Glutamatergic neuron (in vitro differentiated cells): ENCODE data around the gene XRCC5. TPM values are rescaled to one million over a fixed set of nuclear protein-coding genes. Genes with fewer than 3 reads are reported as not detected.

ENCODE experiments used
- DNase-seq: peaks from one replicate; pipeline ENCODE4 v3.0.0; 2022
- H3K27ac Mint-ChIP-seq: one replicate; pipeline ENCODE4 v1.8.0; 2020; ENCODE audit warnings: mild to moderate bottlenecking, mixed read lengths, inconsistent platforms; ENCODE audit not compliant: unreplicated experiment
- H3K27me3 Mint-ChIP-seq: one replicate; pipeline ENCODE4 v1.8.0; 2020; ENCODE audit warnings: mild to moderate bottlenecking, moderate library complexity, mixed read lengths, inconsistent platforms; ENCODE audit not compliant: unreplicated experiment
- H3K36me3 Mint-ChIP-seq: one replicate; pipeline ENCODE4 v1.8.0; 2020; ENCODE audit warnings: mild to moderate bottlenecking, mixed read lengths, inconsistent platforms; ENCODE audit not compliant: unreplicated experiment
- H3K4me1 Mint-ChIP-seq: one replicate; pipeline ENCODE4 v1.8.0; 2020; ENCODE audit warnings: mild to moderate bottlenecking, low read depth, mixed read lengths, inconsistent platforms; ENCODE audit not compliant: unreplicated experiment
- H3K4me3 Mint-ChIP-seq: one replicate; pipeline ENCODE4 v1.8.0; 2020; ENCODE audit warnings: mild to moderate bottlenecking, mixed read lengths, inconsistent platforms; ENCODE audit not compliant: unreplicated experiment
- H3K9me3 Mint-ChIP-seq: one replicate; pipeline ENCODE4 v1.8.0; 2020; ENCODE audit warnings: mild to moderate bottlenecking, moderate library complexity, mixed read lengths, inconsistent platforms; ENCODE audit not compliant: unreplicated experiment
- CTCF ChIP-seq: fragments of 200-600 bp; sonication (generic); IDR thresholded peaks from one replicate; pipeline ENCODE4 v1.5.0; 2021; ENCODE audit not compliant: partially characterized antibody, unreplicated experiment
- total RNA-seq: library from RNA; stranded (reverse); fragmentation: NEBNext Ultra II Directional; extraction: Animal tissue kit (Norgen Biotek cat#: 25700); gene quantifications from one replicate; pipeline ENCODE4 v1.2.1, GENCODE V29; 2021; ENCODE audit not compliant: unreplicated experiment

The XRCC5 gene
- total RNA-seq, 1 donor from 2014 or later = 254 TPM

DNA sequence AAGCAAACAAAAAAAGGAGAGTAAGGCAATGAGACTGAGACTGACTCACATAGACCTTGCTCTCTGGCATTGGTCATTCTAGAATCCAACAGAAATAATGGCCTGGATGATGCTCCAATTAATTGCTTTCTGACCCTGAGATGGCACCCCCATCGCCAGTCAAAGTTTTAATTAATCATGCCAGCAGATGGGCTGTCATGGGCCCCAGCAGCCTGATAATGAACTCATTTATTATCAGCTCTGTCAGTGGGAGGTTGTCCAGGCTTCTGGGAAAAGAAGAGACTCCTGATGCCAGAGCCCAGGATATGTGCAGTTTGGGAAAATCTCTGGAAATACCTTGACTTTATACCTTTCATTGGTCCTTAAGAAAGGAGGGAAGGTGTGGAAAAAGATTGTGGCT lies 115.2 kb downstream of the XRCC5 start:
- Mint-ChIP-seq H3K36me3 (peaks cover 5% of the 10 kb centered on the region), H3K27me3 (no peaks in the 10 kb centered on the region), H3K4me3 (no peak overlapping the region), H3K9me3 (peaks cover 3% of the 10 kb centered on the region), H3K27ac (no peak overlapping the region), H3K4me1 (no peaks in the 10 kb centered on the region)
- TF ChIP-seq CTCF = no peak
- DNase-seq = no peak

- Mint-ChIP-seq H3K27ac (no peak overlapping the region), H3K4me1 (no peaks in the 10 kb centered on the region), H3K27me3 (peaks cover 2% of the 10 kb centered on the region), H3K4me3 (no peak overlapping the region), H3K36me3 (peaks cover 25% of the 10 kb centered on the region), H3K9me3 (peaks cover 18% of the 10 kb centered on the region)
- no peak for DNase-seq
- TF ChIP-seq CTCF = no peak
Observed at GRCh38 chr2:216229277-216229914, 120.2 kb downstream of the XRCC5 start.

GRCh38 chr2:216231867-216232266 lies 122.7 kb downstream of the XRCC5 start:
- no peak for DNase-seq
- Mint-ChIP-seq H3K9me3 (peaks cover 21% of the 10 kb centered on the region), H3K4me3 (no peak overlapping the region), H3K36me3 (peaks cover 31% of the 10 kb centered on the region), H3K27ac (no peak overlapping the region), H3K4me1 (no peaks in the 10 kb centered on the region), H3K27me3 (peaks cover 2% of the 10 kb centered on the region)
- TF ChIP-seq CTCF = no peak

GRCh38 chr2:216232721-216233120 lies 123.6 kb downstream of the XRCC5 start:
- Mint-ChIP-seq H3K4me3 (no peak overlapping the region), H3K9me3 (peaks cover 21% of the 10 kb centered on the region), H3K36me3 (peaks cover 31% of the 10 kb centered on the region), H3K27me3 (peaks cover 2% of the 10 kb centered on the region), H3K4me1 (no peaks in the 10 kb centered on the region), H3K27ac (no peak overlapping the region)
- no peak for TF ChIP-seq CTCF
- DNase-seq = no peak

- TF ChIP-seq CTCF = no peak
- H3K36me3 Mint-ChIP-seq = peaks cover 28% of the 10 kb centered on the region
- H3K4me3 Mint-ChIP-seq = no peak overlapping the region
- H3K27ac Mint-ChIP-seq = no peak overlapping the region
- H3K9me3 Mint-ChIP-seq = peaks cover 21% of the 10 kb centered on the region
- no peaks in the 10 kb centered on the region for H3K4me1 Mint-ChIP-seq
- no peak for DNase-seq
- peaks cover 2% of the 10 kb centered on the region for H3K27me3 Mint-ChIP-seq
Observed at GRCh38 chr2:216233281-216233995, 124.3 kb downstream of the XRCC5 start.
